ENCODE data around the gene SLC22A7. TPM values are rescaled to one million over a fixed set of nuclear protein-coding genes. Genes with fewer than 3 reads are reported as not detected.

SLC22A7 gene
- total RNA-seq, 1 experiment from 2014 or later = not detected

GRCh38 chr6:43283514-43283901 lies 14.6 kb upstream of the SLC22A7 start:
- DNase-seq (ENCODE audit: low spot score) = no peak

- no peak for DNase-seq (ENCODE audit: low spot score)
Measured at GRCh38 chr6:43283905-43284304, 14.2 kb upstream of the SLC22A7 start.

DNA sequence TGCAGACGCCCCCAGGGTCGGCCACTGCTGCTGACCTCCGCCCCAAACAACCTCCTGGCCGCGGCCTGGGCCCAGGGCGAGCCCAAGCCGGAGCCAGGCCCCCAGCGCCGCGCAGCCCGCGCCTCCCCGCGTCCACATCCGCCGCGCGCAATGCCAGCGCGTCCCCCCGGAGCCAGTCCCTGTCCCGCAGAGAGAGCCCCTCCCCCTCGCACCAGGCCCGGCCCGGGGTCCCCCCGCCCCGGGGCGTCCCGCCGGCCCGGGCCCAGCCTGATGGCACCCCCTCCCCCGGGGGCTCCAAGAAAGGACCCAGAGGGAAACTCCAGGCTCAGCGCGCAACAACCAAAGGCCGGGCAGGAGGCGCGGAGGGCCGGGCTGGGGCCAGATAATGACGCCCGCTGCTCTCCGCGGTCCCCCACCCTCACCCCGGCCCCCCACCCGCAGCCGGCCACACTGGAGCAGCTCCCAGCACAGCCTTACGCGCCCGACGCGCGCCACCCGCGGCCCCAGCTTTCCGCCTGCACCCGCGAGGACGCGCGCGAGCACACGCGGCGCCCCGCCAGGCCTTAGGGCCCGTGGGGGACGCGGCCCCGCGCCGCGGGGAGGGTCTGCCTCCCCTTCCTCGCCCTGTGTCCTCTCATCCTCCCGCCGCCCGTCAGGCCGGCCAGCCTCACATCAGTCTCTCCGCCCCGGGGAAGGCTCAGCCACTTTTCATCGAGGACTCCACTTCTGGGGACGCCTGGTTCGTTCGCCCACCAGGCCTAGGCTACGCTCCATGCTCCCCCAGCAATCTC lies 12.9 kb upstream of the SLC22A7 start:
- no peak for DNase-seq (ENCODE audit: low spot score)

- DNase-seq (ENCODE audit: low spot score) = no peak
Measured at GRCh38 chr6:43285832-43286231, 12.2 kb upstream of the SLC22A7 start.

GRCh38 chr6:43286456-43286979 lies 11.5 kb upstream of the SLC22A7 start:
- no peak for DNase-seq (ENCODE audit: low spot score)

DNA sequence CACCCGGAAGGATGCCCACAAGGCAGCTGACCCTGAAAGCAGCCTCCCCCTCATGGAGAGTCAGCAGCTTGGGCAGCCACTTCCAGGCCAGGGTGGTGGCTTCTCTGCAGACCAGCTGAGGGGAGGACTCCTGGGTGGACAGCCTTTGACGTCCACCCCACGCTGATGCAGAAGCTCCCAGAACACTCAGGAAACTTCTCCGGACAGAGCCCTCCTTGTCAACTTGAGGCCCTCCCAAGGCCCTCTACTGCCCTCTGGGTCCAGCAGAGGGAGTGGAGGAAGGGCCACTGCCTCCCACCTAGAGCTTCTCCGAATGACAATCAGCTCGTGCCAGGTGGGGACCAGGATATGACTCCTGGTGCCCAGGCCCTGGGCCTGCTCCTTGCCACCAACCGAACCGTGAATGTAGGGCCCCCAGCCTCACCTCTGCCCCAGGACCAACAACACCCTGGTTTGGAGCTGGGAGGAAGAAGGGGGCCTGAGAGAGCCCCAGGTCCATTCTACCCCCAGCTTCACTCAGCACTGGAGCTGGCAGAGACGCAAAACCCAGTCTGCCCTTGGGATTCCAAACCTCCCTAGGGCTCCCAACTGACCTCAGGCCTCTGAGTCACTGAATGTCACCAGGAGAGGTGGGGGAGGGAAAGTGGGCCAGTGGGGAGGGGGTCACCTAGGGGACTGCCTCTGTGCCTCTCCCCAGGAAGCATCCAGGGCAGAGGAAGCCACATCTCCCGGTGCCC lies 10.9 kb upstream of the SLC22A7 start:
- no peak for DNase-seq (ENCODE audit: low spot score)

- DNase-seq (ENCODE audit: low spot score) = no peak
Measured at GRCh38 chr6:43287717-43288679, 10.1 kb upstream of the SLC22A7 start.

- no peak for DNase-seq (ENCODE audit: low spot score)
Measured at GRCh38 chr6:43290339-43290904, 7.6 kb upstream of the SLC22A7 start.

DNA sequence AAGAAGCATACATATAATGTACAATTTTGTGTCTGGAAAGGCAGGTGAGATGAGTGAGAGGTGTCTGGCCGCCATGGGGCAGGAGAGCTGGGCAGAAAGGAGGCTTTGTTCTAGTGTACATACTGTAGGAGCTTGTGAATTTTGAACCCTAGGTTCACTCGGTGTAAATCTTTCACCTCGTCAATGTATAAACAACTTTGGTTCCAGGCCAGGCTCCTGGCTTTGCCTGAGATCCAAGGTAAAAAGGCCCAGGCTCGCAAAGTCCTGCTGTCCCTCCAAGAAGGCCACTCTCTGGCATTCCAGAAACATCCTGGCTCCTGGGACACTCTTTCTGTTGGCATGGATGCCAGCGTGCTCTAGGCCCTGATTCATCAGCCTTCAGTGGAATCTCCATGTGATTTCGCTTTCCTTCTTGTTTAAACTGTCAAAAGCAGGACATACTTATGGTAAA lies 7.1 kb upstream of the SLC22A7 start:
- no peak for DNase-seq (ENCODE audit: low spot score)

GRCh38 chr6:43291708-43292107 lies 6.4 kb upstream of the SLC22A7 start:
- no peak for DNase-seq (ENCODE audit: low spot score)

DNA sequence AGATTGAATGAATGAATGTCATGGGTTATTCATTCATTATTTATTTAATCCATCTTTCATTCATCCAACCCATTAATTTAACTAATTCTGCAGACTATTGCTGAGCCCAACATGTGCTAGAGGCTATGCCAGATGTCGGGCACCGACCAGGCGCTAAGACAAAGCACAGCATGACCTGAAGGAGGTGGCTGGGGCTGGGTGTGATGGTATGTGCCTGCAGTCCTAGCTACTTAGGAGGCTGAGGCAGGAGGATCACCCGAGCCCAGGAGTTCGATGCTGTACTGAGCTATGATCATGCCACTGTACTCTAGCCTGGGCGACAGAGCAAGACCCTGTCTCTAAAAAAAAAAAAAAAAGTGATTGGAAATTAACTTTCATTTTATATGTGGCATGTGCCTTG lies 5.7 kb upstream of the SLC22A7 start:
- no peak for DNase-seq (ENCODE audit: low spot score)

- DNase-seq (ENCODE audit: low spot score) = no peak
Measured at GRCh38 chr6:43292763-43293318, 5.2 kb upstream of the SLC22A7 start.

DNA sequence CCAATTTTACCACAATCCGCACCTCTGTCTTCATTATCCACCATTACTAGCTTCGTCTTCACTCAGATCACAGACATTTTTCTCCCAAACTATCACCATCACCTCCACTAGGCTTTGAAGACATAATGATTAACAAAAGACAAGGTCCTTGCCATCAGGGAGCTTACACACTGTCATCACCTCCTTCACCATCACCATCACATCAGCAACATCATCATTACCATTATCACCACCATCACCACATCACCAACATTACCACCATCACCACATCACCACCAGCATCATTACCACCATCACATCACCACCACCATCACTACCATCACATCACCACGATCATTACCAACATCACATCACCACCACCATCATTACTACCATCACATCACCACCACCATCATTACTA lies 4.4 kb upstream of the SLC22A7 start:
- DNase-seq (ENCODE audit: low spot score) = no peak

- no peak for DNase-seq (ENCODE audit: low spot score)
Measured at GRCh38 chr6:43294536-43294935, 3.5 kb upstream of the SLC22A7 start.

GRCh38 chr6:43295456-43295855 lies 2.6 kb upstream of the SLC22A7 start:
- no peak for DNase-seq (ENCODE audit: low spot score)

- DNase-seq (ENCODE audit: low spot score) = no peak
Measured at GRCh38 chr6:43296780-43297497, 1.1 kb upstream of the SLC22A7 start.

DNA sequence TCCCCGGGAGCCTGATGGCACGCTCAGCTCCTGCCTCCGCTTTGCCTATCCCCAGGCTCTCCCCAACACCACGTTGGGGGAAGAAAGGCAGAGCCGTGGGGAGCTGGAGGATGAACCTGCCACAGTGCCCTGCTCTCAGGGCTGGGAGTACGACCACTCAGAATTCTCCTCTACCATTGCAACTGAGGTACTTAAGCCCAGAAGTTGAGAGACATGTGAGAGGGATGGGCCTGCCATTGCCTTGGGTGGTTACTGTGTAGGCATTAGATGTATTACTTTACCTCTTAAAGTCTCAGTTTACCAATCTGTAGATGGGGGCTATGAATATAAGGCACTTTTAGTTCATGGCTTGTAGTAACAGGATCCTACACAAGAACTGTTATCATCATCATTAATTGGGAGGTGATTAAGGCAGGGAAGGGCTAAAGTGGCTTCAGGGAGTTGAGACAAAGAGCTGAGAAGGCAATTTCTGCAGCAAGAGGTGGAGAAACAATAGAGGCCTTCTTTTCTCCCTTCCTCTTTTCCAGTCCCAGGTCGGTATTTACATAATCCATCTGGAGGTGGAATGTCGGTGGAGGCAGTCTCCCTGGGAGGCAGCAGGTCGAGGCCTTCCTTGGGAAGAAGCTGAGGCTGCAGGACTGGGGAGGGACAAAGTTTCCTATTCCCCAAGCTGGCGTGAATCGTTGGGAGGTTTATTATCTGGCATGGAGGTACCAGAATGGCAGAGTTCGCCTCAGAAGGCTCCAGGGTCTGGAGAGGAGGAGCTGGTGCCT lies 691 bp downstream of the SLC22A7 start:
- no peak for DNase-seq (ENCODE audit: low spot score)

DNA sequence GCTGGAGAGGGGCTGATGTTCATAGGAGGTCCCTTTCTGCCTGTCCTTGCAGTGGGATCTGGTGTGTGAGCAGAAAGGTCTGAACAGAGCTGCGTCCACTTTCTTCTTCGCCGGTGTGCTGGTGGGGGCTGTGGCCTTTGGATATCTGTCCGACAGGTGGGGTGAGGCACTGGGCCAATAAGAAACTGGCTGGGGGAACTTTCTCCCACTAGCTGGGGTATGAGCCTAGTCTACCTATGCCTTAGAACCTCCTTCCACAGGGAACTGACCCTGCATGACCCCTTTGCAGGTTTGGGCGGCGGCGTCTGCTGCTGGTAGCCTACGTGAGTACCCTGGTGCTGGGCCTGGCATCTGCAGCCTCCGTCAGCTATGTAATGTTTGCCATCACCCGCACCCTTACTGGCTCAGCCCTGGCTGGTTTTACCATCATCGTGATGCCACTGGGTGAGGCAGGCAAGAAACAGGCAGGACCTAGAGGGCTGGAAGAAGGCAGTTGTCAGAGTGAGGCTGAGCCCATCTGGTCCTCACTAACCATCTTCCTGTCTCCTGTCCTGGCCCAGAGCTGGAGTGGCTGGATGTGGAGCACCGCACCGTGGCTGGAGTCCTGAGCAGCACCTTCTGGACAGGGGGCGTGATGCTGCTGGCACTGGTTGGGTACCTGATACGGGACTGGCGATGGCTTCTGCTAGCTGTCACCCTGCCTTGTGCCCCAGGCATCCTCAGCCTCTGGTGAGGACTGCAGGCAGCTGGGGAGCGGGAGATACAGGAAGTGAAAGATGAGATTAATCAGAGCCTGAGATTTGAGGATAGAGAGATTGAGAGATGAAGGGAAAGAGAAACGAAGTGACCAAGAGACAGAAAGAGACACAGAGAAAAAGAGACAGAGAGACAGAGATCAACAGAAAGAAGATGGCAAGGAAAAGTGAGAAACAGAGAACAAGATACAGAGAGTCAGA lies 1.6 kb downstream of the SLC22A7 start:
- DNase-seq (ENCODE audit: low spot score) = no peak

Measured in A172 (cell line).